GM23338 (cell line): ENCODE data around the gene CYP24A1.

ENCODE experiments used
- CTCF ChIP-seq, 2 experiments: fragments of 200-600 bp in 1 of 2; sonication (generic) in 1 of 2; conservative IDR thresholded peaks; 2 replicates each; pipeline versions ENCODE4 v1.5.1 to v1.6.1; 2016 to 2017; ENCODE audit warnings: antibody characterized with exemption in 2 of 2, low read depth in 2 of 2, mild to moderate bottlenecking in 2 of 2, moderate library complexity in 1 of 2
- EZH2 ChIP-seq: fragments of 200-600 bp; sonication (generic); IDR thresholded peaks from one replicate; pipeline ENCODE4 v1.8.0; 2017; ENCODE audit warnings: antibody characterized with exemption, mild to moderate bottlenecking, low read depth; ENCODE audit not compliant: unreplicated experiment
- EZH2phosphoT487 ChIP-seq: fragments of 200-600 bp; sonication (generic); IDR thresholded peaks from one replicate; pipeline ENCODE4 v1.8.1; 2018; ENCODE audit warnings: antibody characterized with exemption; ENCODE audit not compliant: unreplicated experiment
- POLR2AphosphoS5 ChIP-seq: IDR thresholded peaks from 2 replicates; pipeline ENCODE4 v1.6.1; 2016; ENCODE audit warnings: antibody characterized with exemption, low read depth
- REST ChIP-seq: IDR thresholded peaks from one replicate; pipeline ENCODE4 v1.6.1; 2018; ENCODE audit warnings: antibody characterized with exemption; ENCODE audit not compliant: unreplicated experiment

- no peak for TF ChIP-seq CTCF (conservative IDR thresholded peaks at IDR 0.05; ENCODE audit: low read depth in 2 of 2)
- TF ChIP-seq POLR2AphosphoS5, result no peak
- TF ChIP-seq EZH2, result no peak
- no peak for TF ChIP-seq REST
- no peak for TF ChIP-seq EZH2phosphoT487
These were observed 4.5 kb upstream of the CYP24A1 start for GRCh38 chr20:54178256-54178655.
